ENCODE measurements around the gene CRHR2. TPM values are rescaled to one million over a fixed set of nuclear protein-coding genes. Genes with fewer than 3 reads are reported as not detected.

The CRHR2 gene
- total and polyA plus RNA-seq, 9 donors = 0.40 to 3.5 (median 1.9) TPM

DNA sequence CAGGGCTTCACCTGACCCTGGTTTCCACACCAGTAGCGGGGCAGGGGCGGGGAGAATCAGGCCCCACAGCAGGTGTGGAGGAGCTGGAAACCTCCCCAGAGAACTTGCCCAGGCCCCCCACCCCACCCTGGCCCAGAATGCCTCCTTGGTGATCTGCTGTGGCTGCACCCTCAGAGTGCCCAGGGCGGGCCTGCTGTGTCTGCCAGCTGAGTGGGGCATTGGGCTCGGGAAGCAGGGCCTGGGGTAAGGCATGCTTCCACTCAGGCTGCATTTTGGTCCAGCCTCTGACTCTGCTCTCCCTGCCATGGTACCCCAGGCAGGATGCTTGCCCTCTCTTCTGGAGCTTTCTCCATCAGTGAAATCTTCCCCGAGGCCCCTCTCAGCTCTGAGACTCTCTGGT lies 1.1 kb upstream of the CRHR2 start:
- H3K4me3 ChIP-seq (ENCODE audit: low read length) = no peak overlapping the region
- H3K4me1 ChIP-seq (ENCODE audit: control insufficient read depth, insufficient read depth, low read length) = peaks cover 22% of the 10 kb centered on the region
- peak overlapping the region; percentile 4 for H3K27ac ChIP-seq (ENCODE audit: low read length)
- 96% methylated on average over 4 of the region's 5 CpGs for WGBS (ENCODE audit: insufficient coverage)
- H3K27me3 ChIP-seq (ENCODE audit: control insufficient read depth, insufficient read depth, low read length) = peaks cover 57% of the 10 kb centered on the region
- H3K36me3 ChIP-seq (ENCODE audit: control insufficient read depth, insufficient read depth, low read length) = no peaks in the 10 kb centered on the region
- no peak for DNase-seq
- H3K9me3 ChIP-seq (replicated peaks; ENCODE audit: control insufficient read depth, low read depth, low read length) = no peaks in the 10 kb centered on the region

DNA sequence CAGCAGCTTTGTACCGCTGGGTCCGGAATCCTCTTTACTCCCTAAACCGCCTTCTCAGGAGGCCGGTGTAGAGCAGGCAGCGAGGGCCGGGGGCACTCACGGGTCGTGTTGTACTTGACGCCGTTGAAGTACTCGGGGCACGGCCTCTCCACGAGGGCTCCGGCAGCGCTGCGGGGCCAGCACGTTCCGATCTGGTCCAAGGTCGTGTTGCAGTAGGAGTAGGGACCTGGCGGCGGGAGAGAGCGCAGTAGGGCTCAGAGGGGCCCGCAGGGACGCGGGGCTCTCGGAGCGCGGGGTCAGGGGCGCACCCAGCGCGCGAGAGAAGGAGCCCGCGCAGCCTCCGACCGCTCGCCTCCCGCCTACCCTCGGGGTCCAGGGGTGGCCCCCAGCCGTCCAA lies 443 bp downstream of the CRHR2 start:
- Histone ChIP-seq H3K27ac (ENCODE audit: low read length) (no peak overlapping the region), H3K4me1 (ENCODE audit: control insufficient read depth, insufficient read depth, low read length) (peaks cover 22% of the 10 kb centered on the region), H3K4me3 (ENCODE audit: low read length) (peak overlapping the region; percentile 29), H3K27me3 (ENCODE audit: control insufficient read depth, insufficient read depth, low read length) (peaks cover 65% of the 10 kb centered on the region), H3K36me3 (ENCODE audit: control insufficient read depth, insufficient read depth, low read length) (no peaks in the 10 kb centered on the region), H3K9me3 (replicated peaks; ENCODE audit: control insufficient read depth, low read depth, low read length) (no peaks in the 10 kb centered on the region)
- DNase-seq = no peak
- 0% methylated on average over 40 of the region's 40 CpGs for WGBS (ENCODE audit: insufficient coverage)

DNA sequence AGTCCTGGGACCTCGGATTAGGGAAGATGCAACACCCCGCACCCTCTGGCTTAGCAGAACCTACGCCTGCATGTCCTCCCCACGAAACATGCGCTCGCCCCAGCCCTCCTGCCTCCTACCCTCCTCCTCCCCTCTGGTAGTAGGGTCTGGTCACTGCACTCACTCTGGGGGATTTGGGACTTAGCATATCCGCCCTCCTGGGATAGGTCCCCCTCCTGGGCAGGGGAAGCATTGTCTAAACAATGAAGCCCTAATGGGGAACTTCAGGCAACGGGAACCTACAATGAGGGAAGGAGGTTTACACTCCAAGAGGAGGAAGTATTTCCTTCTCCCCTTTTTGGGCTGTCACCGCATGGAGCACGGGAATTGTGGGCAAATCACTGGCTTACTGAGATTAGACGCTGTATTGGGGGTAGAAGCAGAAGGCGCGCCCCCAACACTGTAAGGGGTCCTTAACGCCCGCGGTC lies 892 bp downstream of the CRHR2 start:
- no peaks in the 10 kb centered on the region for H3K36me3 ChIP-seq (ENCODE audit: control insufficient read depth, insufficient read depth, low read length)
- no peaks in the 10 kb centered on the region for H3K9me3 ChIP-seq (replicated peaks; ENCODE audit: control insufficient read depth, low read depth, low read length)
- peak overlapping the region; percentile 29 for H3K4me3 ChIP-seq (ENCODE audit: low read length)
- no peak overlapping the region for H3K27ac ChIP-seq (ENCODE audit: low read length)
- H3K27me3 ChIP-seq (ENCODE audit: control insufficient read depth, insufficient read depth, low read length) = peaks cover 68% of the 10 kb centered on the region
- peaks cover 22% of the 10 kb centered on the region for H3K4me1 ChIP-seq (ENCODE audit: control insufficient read depth, insufficient read depth, low read length)
- 0% methylated on average over 2 of the region's 16 CpGs for WGBS (ENCODE audit: insufficient coverage)
- DNase-seq = no peak

DNA sequence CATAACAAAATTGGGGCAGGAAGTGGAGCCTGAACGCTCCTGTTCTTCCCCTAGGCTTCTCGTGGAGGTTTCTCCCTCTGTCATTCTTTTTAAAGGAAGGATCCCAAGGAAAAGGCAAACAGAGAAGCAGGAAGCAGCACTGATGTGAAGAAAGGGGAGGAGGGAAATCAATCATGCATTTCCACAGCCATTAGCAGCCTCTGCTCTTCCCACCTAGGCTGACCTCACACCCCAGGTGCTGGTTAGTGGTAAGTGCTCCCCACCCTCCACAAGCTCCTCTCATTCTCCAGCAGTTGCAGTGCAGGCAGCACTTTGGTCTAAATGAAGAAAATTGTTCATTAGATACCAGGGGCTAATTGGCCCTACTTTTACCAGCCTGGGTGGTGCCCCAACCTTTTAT lies 2.6 kb downstream of the CRHR2 start:
- Histone ChIP-seq H3K36me3 (ENCODE audit: control insufficient read depth, insufficient read depth, low read length) (no peaks in the 10 kb centered on the region), H3K4me1 (ENCODE audit: control insufficient read depth, insufficient read depth, low read length) (peaks cover 22% of the 10 kb centered on the region), H3K4me3 (ENCODE audit: low read length) (no peak overlapping the region), H3K9me3 (replicated peaks; ENCODE audit: control insufficient read depth, low read depth, low read length) (no peaks in the 10 kb centered on the region), H3K27me3 (ENCODE audit: control insufficient read depth, insufficient read depth, low read length) (peaks cover 74% of the 10 kb centered on the region), H3K27ac (ENCODE audit: low read length) (no peak overlapping the region)
- WGBS (ENCODE audit: insufficient coverage) = 0% methylated on average over 1 of the region's 2 CpGs
- DNase-seq = no peak

DNA sequence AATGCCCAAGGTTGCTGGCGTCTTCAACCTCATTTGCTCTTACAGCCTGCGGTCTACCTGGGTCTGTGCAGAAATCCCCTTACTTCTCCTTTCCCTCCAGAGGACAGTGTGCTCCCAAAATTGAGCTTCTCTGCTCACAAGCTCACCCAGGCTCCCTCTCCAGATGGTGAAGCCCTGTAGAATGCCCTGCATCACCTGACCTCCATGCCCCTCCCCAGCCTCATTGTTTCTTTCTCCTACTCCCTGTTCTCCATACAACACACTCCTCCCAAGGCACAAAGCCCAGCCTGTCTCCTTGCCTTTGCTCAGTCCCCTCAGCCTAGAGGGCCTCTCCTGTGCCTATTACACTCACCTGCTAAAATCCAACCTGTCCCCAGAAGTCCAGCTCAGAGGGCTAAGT lies 3.5 kb downstream of the CRHR2 start:
- no peak overlapping the region for H3K27ac ChIP-seq (ENCODE audit: low read length)
- no peaks in the 10 kb centered on the region for H3K9me3 ChIP-seq (replicated peaks; ENCODE audit: control insufficient read depth, low read depth, low read length)
- no peak overlapping the region for H3K4me3 ChIP-seq (ENCODE audit: low read length)
- WGBS (ENCODE audit: insufficient coverage) = 85% methylated on average over 2 of the region's 2 CpGs
- H3K36me3 ChIP-seq (ENCODE audit: control insufficient read depth, insufficient read depth, low read length) = no peaks in the 10 kb centered on the region
- no peak for DNase-seq
- H3K27me3 ChIP-seq (ENCODE audit: control insufficient read depth, insufficient read depth, low read length) = peaks cover 73% of the 10 kb centered on the region
- peaks cover 19% of the 10 kb centered on the region for H3K4me1 ChIP-seq (ENCODE audit: control insufficient read depth, insufficient read depth, low read length)

DNA sequence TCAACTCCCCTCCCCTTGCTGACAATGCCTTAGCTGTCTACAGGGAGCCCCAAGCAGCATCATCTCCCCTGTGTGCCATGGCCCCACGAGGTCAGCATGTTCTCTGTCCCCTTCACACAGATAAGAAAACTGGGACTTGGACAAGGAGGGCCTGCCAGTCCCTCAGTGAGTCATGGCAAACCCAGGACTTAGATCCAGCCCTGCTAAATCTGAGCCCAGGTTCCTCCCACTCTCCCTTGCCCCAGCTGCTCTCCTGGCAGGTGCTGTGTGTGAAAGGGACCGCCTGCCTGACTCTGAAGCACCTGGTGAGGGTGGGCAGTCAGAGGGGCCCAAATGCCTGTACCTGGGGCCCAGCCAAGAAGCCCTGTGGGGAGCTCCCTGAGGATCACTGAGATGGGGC lies 7.4 kb downstream of the CRHR2 start:
- Histone ChIP-seq H3K9me3 (replicated peaks; ENCODE audit: control insufficient read depth, low read depth, low read length) (peaks cover 3% of the 10 kb centered on the region), H3K27ac (ENCODE audit: low read length) (no peak overlapping the region), H3K36me3 (ENCODE audit: control insufficient read depth, insufficient read depth, low read length) (no peaks in the 10 kb centered on the region), H3K4me3 (ENCODE audit: low read length) (no peak overlapping the region), H3K4me1 (ENCODE audit: control insufficient read depth, insufficient read depth, low read length) (no peaks in the 10 kb centered on the region), H3K27me3 (ENCODE audit: control insufficient read depth, insufficient read depth, low read length) (peaks cover 36% of the 10 kb centered on the region)
- DNase-seq = no peak
- 38% methylated on average over 2 of the region's 2 CpGs for WGBS (ENCODE audit: insufficient coverage)

DNA sequence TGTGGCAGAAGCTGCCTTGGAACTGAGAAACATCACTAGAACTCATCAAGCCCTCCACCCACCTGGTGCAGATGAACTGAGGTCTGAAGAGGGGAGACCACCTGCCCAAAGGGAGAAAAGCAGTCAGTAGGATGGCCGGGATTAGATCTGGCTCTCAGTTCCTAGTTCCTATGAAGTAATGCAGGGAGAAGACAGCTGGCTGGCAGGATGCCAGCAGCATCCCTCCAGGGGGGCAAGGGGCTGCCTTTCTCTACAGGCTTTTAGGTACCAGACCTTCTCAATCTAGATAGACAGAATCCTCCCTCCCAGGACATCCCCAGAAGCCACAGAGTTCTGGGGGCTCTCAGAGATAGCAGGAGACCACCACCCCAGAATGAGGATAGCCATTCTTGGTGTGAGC lies 7.8 kb downstream of the CRHR2 start:
- Histone ChIP-seq H3K4me1 (ENCODE audit: control insufficient read depth, insufficient read depth, low read length) (no peaks in the 10 kb centered on the region), H3K4me3 (ENCODE audit: low read length) (no peak overlapping the region), H3K36me3 (ENCODE audit: control insufficient read depth, insufficient read depth, low read length) (no peaks in the 10 kb centered on the region), H3K9me3 (replicated peaks; ENCODE audit: control insufficient read depth, low read depth, low read length) (peaks cover 3% of the 10 kb centered on the region), H3K27me3 (ENCODE audit: control insufficient read depth, insufficient read depth, low read length) (peaks cover 32% of the 10 kb centered on the region), H3K27ac (ENCODE audit: low read length) (no peak overlapping the region)
- DNase-seq = no peak
- 0% methylated on average over 1 of the region's 1 CpG for WGBS (ENCODE audit: insufficient coverage)

DNA sequence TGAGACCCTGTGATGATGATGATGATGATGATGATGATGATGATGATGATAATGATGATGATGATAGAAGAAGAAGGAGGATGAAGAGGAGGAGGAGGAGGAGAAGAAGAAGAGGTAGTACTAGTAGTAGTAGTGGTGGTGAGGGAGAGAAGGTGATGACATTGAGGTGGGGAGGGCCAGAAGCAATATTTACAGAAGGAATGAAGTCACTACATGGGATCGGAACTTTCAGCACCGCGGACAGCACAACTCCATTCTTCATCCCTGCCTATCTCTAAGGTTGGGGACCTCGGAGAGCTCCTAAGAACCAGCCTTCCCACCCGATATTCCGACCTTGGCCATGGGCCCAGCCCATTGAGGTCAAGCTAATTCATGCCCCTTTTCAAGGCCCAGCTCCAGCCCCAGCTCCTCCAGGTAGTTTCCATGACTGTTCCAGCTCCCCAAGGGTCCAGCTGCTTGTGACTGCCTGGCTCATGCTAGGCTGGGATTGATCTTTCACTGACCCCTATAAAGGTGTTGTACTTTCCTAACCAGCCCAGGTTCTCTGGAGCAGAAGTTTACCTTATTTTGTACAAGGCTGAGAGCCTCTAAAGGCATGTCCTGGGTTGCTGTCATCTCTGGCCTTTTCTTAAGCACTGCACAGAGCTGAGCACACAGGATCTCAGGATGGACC lies 10.3 kb downstream of the CRHR2 start:
- H3K4me1 ChIP-seq (ENCODE audit: control insufficient read depth, insufficient read depth, low read length) = no peaks in the 10 kb centered on the region
- DNase-seq = peak; percentile 83
- H3K4me3 ChIP-seq (ENCODE audit: low read length) = no peak overlapping the region
- H3K27ac ChIP-seq (ENCODE audit: low read length) = no peak overlapping the region
- H3K36me3 ChIP-seq (ENCODE audit: control insufficient read depth, insufficient read depth, low read length) = no peaks in the 10 kb centered on the region
- peaks cover 13% of the 10 kb centered on the region for H3K27me3 ChIP-seq (ENCODE audit: control insufficient read depth, insufficient read depth, low read length)
- H3K9me3 ChIP-seq (replicated peaks; ENCODE audit: control insufficient read depth, low read depth, low read length) = peaks cover 3% of the 10 kb centered on the region
- WGBS (ENCODE audit: insufficient coverage) = 2% methylated on average over 5 of the region's 6 CpGs

DNA sequence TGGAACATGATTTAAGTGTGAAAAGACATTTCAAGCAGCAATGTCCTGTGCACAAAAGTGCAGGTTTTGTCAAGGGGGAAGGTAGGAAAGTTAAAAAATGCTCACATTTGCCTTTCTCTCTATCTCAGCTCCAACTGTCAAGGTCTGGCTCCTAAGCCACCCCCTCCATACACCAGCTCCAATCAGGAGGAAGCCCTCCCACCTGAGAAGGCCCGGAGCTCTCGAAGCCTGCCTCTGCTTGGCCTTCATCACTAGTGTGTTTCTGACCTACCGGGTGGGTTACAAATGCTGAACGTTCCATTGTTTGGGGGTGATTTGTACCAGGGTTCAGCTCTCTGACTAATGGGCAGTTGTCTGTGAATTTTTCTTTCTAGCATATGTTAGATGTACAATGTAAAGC lies 14.2 kb downstream of the CRHR2 start:
- no peak overlapping the region for H3K4me3 ChIP-seq (ENCODE audit: low read length)
- no CpG with 5 or more reads among the region's 4 CpGs for WGBS (ENCODE audit: insufficient coverage)
- H3K27me3 ChIP-seq (ENCODE audit: control insufficient read depth, insufficient read depth, low read length) = peaks cover 6% of the 10 kb centered on the region
- H3K9me3 ChIP-seq (replicated peaks; ENCODE audit: control insufficient read depth, low read depth, low read length) = peaks cover 3% of the 10 kb centered on the region
- H3K36me3 ChIP-seq (ENCODE audit: control insufficient read depth, insufficient read depth, low read length) = no peaks in the 10 kb centered on the region
- no peak for DNase-seq
- no peaks in the 10 kb centered on the region for H3K4me1 ChIP-seq (ENCODE audit: control insufficient read depth, insufficient read depth, low read length)
- H3K27ac ChIP-seq (ENCODE audit: low read length) = no peak overlapping the region

DNA sequence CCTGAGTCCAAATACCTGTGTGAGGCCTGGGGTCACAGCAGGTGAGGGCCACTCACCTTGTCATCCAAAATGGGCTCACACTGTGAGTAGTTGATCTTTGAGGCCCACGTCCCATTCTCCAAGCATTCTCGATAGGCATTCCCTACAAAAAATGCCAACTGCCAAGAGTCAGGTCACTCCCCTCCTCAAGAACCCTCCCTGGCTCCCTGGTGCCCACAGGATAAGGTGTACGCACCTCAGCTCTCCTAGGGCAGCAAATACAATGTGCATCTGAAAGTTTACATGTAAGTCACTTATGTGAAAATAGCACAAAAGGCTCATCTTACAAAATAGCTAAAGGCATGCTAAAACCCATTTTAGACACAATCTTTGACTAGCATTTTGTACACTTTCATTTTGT lies 15.1 kb downstream of the CRHR2 start:
- Histone ChIP-seq H3K27ac (ENCODE audit: low read length) (no peak overlapping the region), H3K36me3 (ENCODE audit: control insufficient read depth, insufficient read depth, low read length) (no peaks in the 10 kb centered on the region), H3K27me3 (ENCODE audit: control insufficient read depth, insufficient read depth, low read length) (peaks cover 4% of the 10 kb centered on the region), H3K9me3 (replicated peaks; ENCODE audit: control insufficient read depth, low read depth, low read length) (peaks cover under 1% of the 10 kb centered on the region), H3K4me3 (ENCODE audit: low read length) (no peak overlapping the region), H3K4me1 (ENCODE audit: control insufficient read depth, insufficient read depth, low read length) (no peaks in the 10 kb centered on the region)
- no peak for DNase-seq
- 46% methylated on average over 2 of the region's 3 CpGs for WGBS (ENCODE audit: insufficient coverage)

DNA sequence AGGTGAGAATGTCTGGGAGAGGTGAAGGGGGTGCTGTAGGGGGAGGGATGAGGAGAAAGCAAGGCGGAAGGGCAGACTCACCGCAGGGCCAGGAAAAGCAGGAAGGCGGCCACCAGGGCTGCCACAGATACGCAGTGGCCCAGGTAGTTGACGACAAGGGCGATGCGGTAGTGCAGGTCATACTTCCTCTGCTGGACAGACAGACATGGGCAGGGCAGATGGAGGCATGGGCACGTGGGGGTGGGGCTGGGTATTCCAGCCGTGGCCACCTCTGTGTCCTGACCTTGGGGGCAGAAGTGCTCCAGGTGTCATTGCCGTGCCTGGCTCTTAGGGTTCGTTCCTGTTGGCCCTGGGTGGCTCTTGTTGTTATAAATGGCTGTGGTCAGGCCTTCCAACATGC lies 16.8 kb downstream of the CRHR2 start:
- no peaks in the 10 kb centered on the region for H3K9me3 ChIP-seq (replicated peaks; ENCODE audit: control insufficient read depth, low read depth, low read length)
- H3K4me3 ChIP-seq (ENCODE audit: low read length) = no peak overlapping the region
- H3K27ac ChIP-seq (ENCODE audit: low read length) = no peak overlapping the region
- peaks cover 8% of the 10 kb centered on the region for H3K4me1 ChIP-seq (ENCODE audit: control insufficient read depth, insufficient read depth, low read length)
- H3K27me3 ChIP-seq (ENCODE audit: control insufficient read depth, insufficient read depth, low read length) = peaks cover 3% of the 10 kb centered on the region
- 82% methylated on average over 6 of the region's 11 CpGs for WGBS (ENCODE audit: insufficient coverage)
- no peak for DNase-seq
- H3K36me3 ChIP-seq (ENCODE audit: control insufficient read depth, insufficient read depth, low read length) = no peaks in the 10 kb centered on the region
